PFSK-1 (cell line): ENCODE results near the gene NMRK1.

Experiments
- FOXP2 ChIP-seq: optimal IDR thresholded peaks from 2 replicates; pipeline ENCODE3; 2011; ENCODE audit warnings: borderline replicate concordance, control low read depth, inconsistent platforms; ENCODE audit not compliant: insufficient read depth; ENCODE audit errors: extremely low read length, extremely low read depth
- POLR2AphosphoS5 ChIP-seq: IDR thresholded peaks from 2 replicates; pipeline ENCODE4 v1.6.1; 2012; ENCODE audit warnings: low read depth, mild to moderate bottlenecking, control low read depth, low read length, moderate library complexity
- REST ChIP-seq, 2 experiments: IDR thresholded peaks; 2 replicates each; pipeline versions ENCODE4 v1.6.1 to v1.8.0; 2011 to 2012; ENCODE audit warnings: low read depth in 2 of 2, low read length in 2 of 2, control low read depth in 1 of 2, inconsistent platforms in 1 of 2, mild to moderate bottlenecking in 1 of 2, moderate library complexity in 1 of 2; ENCODE audit not compliant: insufficient read depth in 1 of 2
- SIN3A ChIP-seq: IDR thresholded peaks from 2 replicates; pipeline ENCODE4 v1.6.1; 2012; ENCODE audit warnings: mild to moderate bottlenecking, low read length, moderate library complexity, borderline replicate concordance; ENCODE audit not compliant: insufficient read depth
- TAF1 ChIP-seq: IDR thresholded peaks from 2 replicates; pipeline ENCODE4 v1.6.1; 2012; ENCODE audit warnings: low read length, control low read depth, borderline replicate concordance; ENCODE audit not compliant: insufficient read depth

GRCh38 chr9:75131700-75132099 is 43.7 kb upstream of the NMRK1 start:
- no peak for TF ChIP-seq SIN3A
- no peak for TF ChIP-seq POLR2AphosphoS5
- TF ChIP-seq REST (IDR thresholded peaks at IDR 0.05; ENCODE audit: insufficient read depth in 1 of 2, low read depth in 2 of 2, low read length in 2 of 2) = no peak
- TF ChIP-seq TAF1 = no peak
- no peak for TF ChIP-seq FOXP2
